ENCODE results near the gene OR51E2.

OR51E2 gene

GRCh38 chr11:4665424-4665823 is 32.2 kb downstream of the OR51E2 start:
- no peak for TF ChIP-seq CTCF (conservative IDR thresholded peaks at IDR 0.05; ENCODE audit: low read depth, low read length)
- no peaks in the 10 kb centered on the region for H3K79me2 ChIP-seq (ENCODE audit: insufficient read depth, low read depth)
- H3K27me3 ChIP-seq (ENCODE audit: insufficient read depth, low read depth), result no peaks in the 10 kb centered on the region

GRCh38 chr11:4664786-4665185 is 32.9 kb downstream of the OR51E2 start:
- Histone ChIP-seq H2AFZ (ENCODE audit: low read depth) (no peak overlapping the region), H3K4me1 (ENCODE audit: low read depth, poor library complexity, severe bottlenecking) (no peaks in the 10 kb centered on the region), H3K4me3 (IDR thresholded peaks at IDR 0.05; ENCODE audit: insufficient read depth, low read depth, low read length) (no peak overlapping the region), H3K4me2 (no peak overlapping the region), H3K79me2 (ENCODE audit: insufficient read depth, low read depth) (no peaks in the 10 kb centered on the region), H4K20me1 (ENCODE audit: insufficient read depth) (no peaks in the 10 kb centered on the region), H3K36me3 (ENCODE audit: insufficient read depth) (no peaks in the 10 kb centered on the region), H3K9ac (no peak overlapping the region), H3K27ac (no peak overlapping the region), H3K27me3 (ENCODE audit: insufficient read depth, low read depth) (no peaks in the 10 kb centered on the region)
- no peak for TF ChIP-seq CTCF (conservative IDR thresholded peaks at IDR 0.05; ENCODE audit: low read depth, low read length)

More at GRCh38 chr11:4665424-4665823, 32.2 kb downstream of the OR51E2 start:
- Histone ChIP-seq H4K20me1 (ENCODE audit: insufficient read depth) (no peaks in the 10 kb centered on the region), H2AFZ (ENCODE audit: low read depth) (no peak overlapping the region), H3K4me3 (IDR thresholded peaks at IDR 0.05; ENCODE audit: insufficient read depth, low read depth, low read length) (no peak overlapping the region), H3K4me2 (no peak overlapping the region), H3K36me3 (ENCODE audit: insufficient read depth) (no peaks in the 10 kb centered on the region), H3K4me1 (ENCODE audit: low read depth, poor library complexity, severe bottlenecking) (no peaks in the 10 kb centered on the region), H3K9ac (no peak overlapping the region), H3K27ac (no peak overlapping the region)

GRCh38 chr11:4664183-4664582 is 33.5 kb downstream of the OR51E2 start:
- no peak overlapping the region for H3K27ac ChIP-seq
- no peak overlapping the region for H3K4me3 ChIP-seq (IDR thresholded peaks at IDR 0.05; ENCODE audit: insufficient read depth, low read depth, low read length)
- H3K9ac ChIP-seq, result no peak overlapping the region
- H3K36me3 ChIP-seq (ENCODE audit: insufficient read depth), result no peaks in the 10 kb centered on the region
- no peak overlapping the region for H2AFZ ChIP-seq (ENCODE audit: low read depth)
- no peak overlapping the region for H3K4me2 ChIP-seq
- H4K20me1 ChIP-seq (ENCODE audit: insufficient read depth), result no peaks in the 10 kb centered on the region
- no peaks in the 10 kb centered on the region for H3K79me2 ChIP-seq (ENCODE audit: insufficient read depth, low read depth)
- H3K27me3 ChIP-seq (ENCODE audit: insufficient read depth, low read depth), result no peaks in the 10 kb centered on the region
- H3K4me1 ChIP-seq (ENCODE audit: low read depth, poor library complexity, severe bottlenecking), result no peaks in the 10 kb centered on the region
- no peak for TF ChIP-seq CTCF (conservative IDR thresholded peaks at IDR 0.05; ENCODE audit: low read depth, low read length)

GRCh38 chr11:4662876-4663275 is 34.8 kb downstream of the OR51E2 start:
- Histone ChIP-seq H3K4me2 (no peak overlapping the region), H3K4me1 (ENCODE audit: low read depth, poor library complexity, severe bottlenecking) (no peaks in the 10 kb centered on the region), H2AFZ (ENCODE audit: low read depth) (no peak overlapping the region), H3K9ac (no peak overlapping the region), H3K27me3 (ENCODE audit: insufficient read depth, low read depth) (no peaks in the 10 kb centered on the region), H3K79me2 (ENCODE audit: insufficient read depth, low read depth) (no peaks in the 10 kb centered on the region), H4K20me1 (ENCODE audit: insufficient read depth) (no peaks in the 10 kb centered on the region), H3K36me3 (ENCODE audit: insufficient read depth) (no peaks in the 10 kb centered on the region), H3K27ac (no peak overlapping the region), H3K4me3 (IDR thresholded peaks at IDR 0.05; ENCODE audit: insufficient read depth, low read depth, low read length) (no peak overlapping the region)
- TF ChIP-seq CTCF (conservative IDR thresholded peaks at IDR 0.05; ENCODE audit: low read depth, low read length), result no peak
